HepG2 (cell line): ENCODE measurements around the gene HSF2BP. TPM values are rescaled to one million over a fixed set of nuclear protein-coding genes. Genes with fewer than 3 reads are reported as not detected.
"Not testable (repeated sequence)": the region's sequence is repeated elsewhere in the genome, so short reads cannot be mapped to it uniquely, and the experiment has no call there.

Experiments used
- ATAC-seq: fragments of 200-7000 bp; cut with Tn5 transposase; 3 replicates; pipeline ENCODE4 v1.9.1; 2020; ENCODE audit warnings: mild to moderate bottlenecking, moderate library complexity
- BruUV-seq: library from RNA; stranded (reverse); fragments of 400-500 nt; replicated peaks from 2 replicates; lab custom pipeline; 2021; lab: Mats Ljungman, UMichigan
- CTCF ChIA-PET: fragments of 300-600 bp; formaldehyde crosslinking; extraction: SDS; loops from one replicate; lab custom pipeline; 2021; ENCODE audit warnings: low total read pairs, inconsistent platforms, low intra/inter-chr PET ratio; lab: Yijun Ruan, JAX
- POLR2A ChIA-PET: fragments of 350-600 bp; sonication (Branson Sonifier 250); formaldehyde crosslinking; loops from one replicate; lab custom pipeline; 2020; ENCODE audit warnings: antibody characterized with exemption, inconsistent platforms; lab: Yijun Ruan, JAX
- DNase-seq: peaks from one replicate; pipeline ENCODE4 v3.0.0-alpha.2; 2015; ENCODE audit warnings: low spot score
- FAIRE-seq: peaks from 3 replicates; lab custom pipeline; 2011; peaks lifted over from hg19 to GRCh38; lab: Jason Lieb, UNC
- H2AFZ ChIP-seq: one replicate; pipeline ENCODE4 v1.6.1; 2011; ENCODE audit warnings: low read length, inconsistent platforms
- H3K27ac ChIP-seq: fragments of 300-600 bp; 3 replicates; pipeline ENCODE4 v1.8.0; 2011; ENCODE audit warnings: mixed run types, mild to moderate bottlenecking, mixed read lengths, low read length, inconsistent platforms; ENCODE audit not compliant: insufficient read depth; ENCODE audit errors: extremely low read length
- H3K27me3 ChIP-seq, 2 experiments: fragments of 200-600 bp in 1 of 2; 2 replicates in 1 of 2; 3 replicates in 1 of 2; pipeline versions ENCODE4 v1.6.0 to v1.8.0; 2011; ENCODE audit warnings: low read length in 2 of 2, mild to moderate bottlenecking in 2 of 2, moderate library complexity in 2 of 2, inconsistent platforms in 1 of 2; ENCODE audit not compliant: insufficient read depth in 2 of 2, control insufficient read depth in 1 of 2
- H3K36me3 ChIP-seq, 2 experiments: fragments of 200-600 bp in 1 of 2; replicated peaks in 1 of 2; 2 replicates in 1 of 2; 3 replicates in 1 of 2; pipeline versions ENCODE4 v1.5.1 to v1.8.0; 2011; ENCODE audit warnings: low read length in 2 of 2, inconsistent platforms in 1 of 2; ENCODE audit not compliant: insufficient read depth in 2 of 2, control insufficient read depth in 1 of 2
- H3K4me1 ChIP-seq: 2 replicates; pipeline ENCODE4 v1.5.1; 2012; ENCODE audit warnings: low read length, inconsistent platforms; ENCODE audit not compliant: insufficient read depth
- H3K4me2 ChIP-seq: 2 replicates; pipeline ENCODE4 v1.6.0; 2011; ENCODE audit warnings: low read depth, low read length, inconsistent platforms
- H3K4me3 ChIP-seq, 3 experiments: fragments of 200-600 bp in 1 of 3; sonication (generic), shearing (Covaris generic) in 1 of 3; replicated peaks in 1 of 3; 2 replicates each; pipeline ENCODE4 v1.5.1; 2011 to 2016; ENCODE audit warnings: low read length in 3 of 3, inconsistent platforms in 2 of 3, low read depth in 2 of 3, mild to moderate bottlenecking in 2 of 3, control low read depth in 1 of 3, mixed read lengths in 1 of 3; ENCODE audit not compliant: insufficient read depth in 1 of 3
- H3K79me2 ChIP-seq: one replicate; pipeline ENCODE4 v1.6.1; 2011; ENCODE audit warnings: low read length, inconsistent platforms; ENCODE audit not compliant: insufficient read depth
- H3K9ac ChIP-seq: 2 replicates; pipeline ENCODE4 v1.6.0; 2011; ENCODE audit warnings: mild to moderate bottlenecking, low read depth, low read length, inconsistent platforms; ENCODE audit not compliant: insufficient read depth
- H3K9me3 ChIP-seq: 2 replicates; pipeline ENCODE4 v1.5.1; 2012; ENCODE audit warnings: mild to moderate bottlenecking, low read length
- H4K20me1 ChIP-seq: 2 replicates; pipeline ENCODE4 v1.6.0; 2011; ENCODE audit warnings: inconsistent platforms, mild to moderate bottlenecking, low read length, moderate library complexity; ENCODE audit not compliant: insufficient read depth
- HDAC6 ChIP-seq: fragments of 200-600 bp; sonication (generic); IDR thresholded peaks from 2 replicates; pipeline ENCODE4 v1.7.0; 2017; ENCODE audit warnings: mild to moderate bottlenecking, antibody characterized with exemption, low read length, low read depth
- IKZF5 ChIP-seq: IDR thresholded peaks from 2 replicates; pipeline ENCODE4 v1.6.1; 2018; ENCODE audit warnings: missing genetic modification reagents, mild to moderate bottlenecking, missing compliant biosample characterization
- MAFK ChIP-seq, 2 experiments: IDR thresholded peaks in 1 of 2; conservative IDR thresholded peaks in 1 of 2; 2 replicates each; pipeline ENCODE4 v1.6.1; 2011; ENCODE audit warnings: improper control_type of control experiment in 2 of 2, low read length in 2 of 2
- POLR2G ChIP-seq: fragments of 200-400 bp; formaldehyde crosslinking; IDR thresholded peaks from 2 replicates; pipeline ENCODE4 v1.6.1; 2018; ENCODE audit warnings: mild to moderate bottlenecking, low read depth, low read length, moderate library complexity
- RFXAP ChIP-seq: sonication (generic); formaldehyde crosslinking; IDR thresholded peaks from 2 replicates; pipeline ENCODE4 v1.4.0; 2020; ENCODE audit warnings: missing genetic modification reagents, borderline replicate concordance
- SYNCRIP ChIP-seq: fragments of 200-400 bp; formaldehyde crosslinking; IDR thresholded peaks from 2 replicates; pipeline ENCODE4 v1.6.1; 2018; ENCODE audit warnings: mild to moderate bottlenecking, low read depth, low read length; ENCODE audit not compliant: insufficient read depth
- TRIM22 ChIP-seq: fragments of 450-650 bp; IDR thresholded peaks from 2 replicates; pipeline ENCODE4 v1.6.1; 2017
- ZNF232 ChIP-seq: sonication (generic); formaldehyde crosslinking; IDR thresholded peaks from 2 replicates; pipeline ENCODE4 v1.4.0; 2020; ENCODE audit warnings: missing genetic modification reagents, borderline replicate concordance
- ZNF577 ChIP-seq: sonication (generic); formaldehyde crosslinking; IDR thresholded peaks from 2 replicates; pipeline ENCODE4 v1.4.0; 2020; ENCODE audit warnings: mild to moderate bottlenecking, low read depth, missing genetic modification reagents, borderline replicate concordance
- ZNF589 ChIP-seq: sonication (generic); formaldehyde crosslinking; conservative IDR thresholded peaks from 2 replicates; pipeline ENCODE4 v1.8.0; 2022; ENCODE audit warnings: mild to moderate bottlenecking, moderate library complexity, missing genetic modification reagents
- ZNF761 ChIP-seq: sonication (generic); formaldehyde crosslinking; conservative IDR thresholded peaks from 2 replicates; pipeline ENCODE4 v1.4.0; 2020; ENCODE audit warnings: mild to moderate bottlenecking, missing genetic modification reagents
- WGBS: methylation state at CpG from one replicate; pipeline ENCODE4 v1.1.6; 2017; ENCODE audit warnings: low lambda C conversion rate; 5-methylcytosine and 5-hydroxymethylcytosine counted together
- in situ Hi-C: cut with HindIII; loops from 2 replicates; pipeline ENCODE4 v1.10.0; 2017; ENCODE audit warnings: low pct_unique_long_range_greater_than_20kb; ENCODE audit not compliant: extremely low pct_ligation_motif_present
- intact Hi-C: fragments of 100-400 bp; cut with micrococcal nuclease; formaldehyde crosslinking; loops from one replicate; pipeline ENCODE4 v1.10.0; 2022; ENCODE audit not compliant: unreplicated experiment
- polyA plus RNA-seq, 8 experiments: library from polyadenylated mRNA; depleted of rRNA in 3 of 8; stranded (reverse) in 7 of 8; unstranded in 1 of 8; fragments of >200 nt; fragmentation: Illumina TruSeq in 4 of 8; extraction: Trizol in 4 of 8; gene quantifications; 2 replicates each; pipeline versions ENCODE4 v1.2.1 to v1.2.3, GENCODE V29; 2011 to 2016; ENCODE audit warnings: low read depth in 4 of 8, missing spikeins in 1 of 8, mixed read lengths in 1 of 8; ENCODE audit not compliant: insufficient read depth in 1 of 8
- total RNA-seq, 5 experiments: library from RNA; depleted of rRNA; stranded (reverse); fragments of >200 nt; fragmentation: Illumina TruSeq; extraction: Trizol; gene quantifications; 2 replicates each; pipeline ENCODE4 v1.2.3, GENCODE V29; 2016; ENCODE audit warnings: low read depth in 1 of 5

Gene HSF2BP
- total and polyA plus RNA-seq, 2 of the 13 experiments (the other 11 are each of a cell fraction or from before 2014, with no cell fraction given), result 0.67 to 2.2 TPM

GRCh38 chr21:43595769-43596168 lies 63.5 kb downstream of the HSF2BP start:
- BruUV-seq, H4K20me1 ChIP-seq, H3K36me3 ChIP-seq, CTCF ChIA-PET, H3K4me2 ChIP-seq, in situ Hi-C loops, H3K27ac ChIP-seq, H3K27me3 ChIP-seq, FAIRE-seq, H3K9me3 ChIP-seq, DNase-seq, H3K79me2 ChIP-seq, intact Hi-C loops, H2AFZ ChIP-seq, ATAC-seq, H3K4me3 ChIP-seq, H3K9ac ChIP-seq: not testable (repeated sequence)
- WGBS, result 94% methylated on average over 8 of the region's 8 CpGs
- H3K4me1 ChIP-seq, result peaks cover 53% of the 10 kb centered on the region
- TF ChIP-seq MAFK (conservative IDR thresholded peaks at IDR 0.05 in 1 of 2, IDR thresholded peaks at IDR 0.05 in 1 of 2; ENCODE audit: low read length in 2 of 2), result peak in 1 of 2 experiments; percentile 22; a peak in 1 of 4 replicates
- POLR2A ChIA-PET, result interaction anchor here (1.0 kb wide), 1 partner anchor 14 kb away, joined by 3 read pairs; no protein-coding TSS in a partner anchor

- FAIRE-seq, result no peak
- H3K4me3 ChIP-seq, result no peak overlapping the region
- H4K20me1 ChIP-seq, result no peaks in the 10 kb centered on the region
- TF ChIP-seq ZNF232 (CRISPR knock-in tag), result no peak
- no peak for TF ChIP-seq ZNF589 (CRISPR knock-in tag)
- no peak for TF ChIP-seq POLR2G
- TF ChIP-seq TRIM22, result no peak
- no peak for TF ChIP-seq ZNF577 (CRISPR knock-in tag)
- TF ChIP-seq RFXAP (CRISPR knock-in tag), result no peak
- no peak for TF ChIP-seq ZNF761 (CRISPR knock-in tag)
- no peak for TF ChIP-seq SYNCRIP
- no peak for TF ChIP-seq HDAC6
- no peak for TF ChIP-seq IKZF5 (CRISPR knock-in tag)
- TF ChIP-seq, all 625 proteins: peak for 0
- Histone ChIP-seq H3K79me2 (no peaks in the 10 kb centered on the region), H3K4me2 (no peak overlapping the region), H3K4me1 (peaks cover 80% of the 10 kb centered on the region), H3K9me3 (no peaks in the 10 kb centered on the region), H3K36me3 (no peaks in the 10 kb centered on the region), H3K27ac (peak overlapping the region; percentile 25), H3K27me3 (no peaks in the 10 kb centered on the region; a peak in 1 of 5 replicates), H3K9ac (no peak overlapping the region), H2AFZ (no peak overlapping the region)
- no peak for ATAC-seq
- ChIA-PET CTCF (no interaction called here), POLR2A (interaction anchor here (2.6 kb wide), 1 partner anchor 16 kb away, joined by 12 read pairs; no protein-coding TSS in a partner anchor)
- in situ Hi-C loops, result no loop called here
- WGBS, result 92% methylated on average over 5 of the region's 5 CpGs
- intact Hi-C loops, result no loop called here
- no TSS peak for BruUV-seq
- no peak for DNase-seq
Observed at GRCh38 chr21:43593078-43593477, 66.2 kb downstream of the HSF2BP start.
